ENCODE results near the gene PGLYRP1. TPM values are rescaled to one million over a fixed set of nuclear protein-coding genes. Genes with fewer than 3 reads are reported as not detected.

PGLYRP1 gene
- total RNA-seq, 1 donor from 2014 or later, result not detected

DNA sequence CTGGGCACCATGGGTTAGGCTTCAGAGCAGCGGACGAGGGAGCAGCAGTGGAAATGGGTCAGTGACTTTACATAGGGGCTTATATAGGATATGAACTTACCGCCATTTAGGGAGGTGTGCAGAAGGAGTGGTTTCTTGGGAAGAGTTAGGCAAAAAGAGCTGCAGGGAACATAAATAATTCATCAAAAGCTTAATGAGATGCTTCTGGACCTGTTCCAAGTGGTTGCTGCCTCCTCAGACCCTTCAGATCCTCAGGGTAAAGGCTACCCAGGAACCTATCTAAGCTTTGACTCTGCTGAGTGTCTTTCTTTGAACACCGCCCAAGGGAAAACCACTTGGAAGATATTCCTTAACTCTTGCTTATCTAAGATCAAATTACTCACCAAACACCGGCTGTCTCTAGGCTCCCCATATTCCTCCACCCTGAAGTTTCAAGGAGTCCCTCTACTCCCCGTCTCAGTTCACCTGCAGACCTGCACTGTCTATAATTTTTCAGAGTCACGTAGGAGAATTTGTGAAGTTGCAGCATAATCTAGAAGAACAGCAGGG lies 18.2 kb upstream of the PGLYRP1 start, which contains the start of gene IGFL4:
Gene IGFL4 (minus strand): TSS at position 51 of the 549 bp plus-strand sequence. CDS start 40 bp downstream, at position 11.
- H3K36me3 Mint-ChIP-seq (ENCODE audit: unreplicated experiment), result peaks cover 1% of the 10 kb centered on the region
- no peak within 1 kb of the TSS for H3K27ac Mint-ChIP-seq (ENCODE audit: unreplicated experiment)
- H3K4me3 Mint-ChIP-seq (ENCODE audit: unreplicated experiment), result no peak within 1 kb of the TSS
- no peak for TF ChIP-seq CTCF (IDR thresholded peaks at IDR 0.05)
- no peaks in the 10 kb centered on the region for H3K4me1 Mint-ChIP-seq (ENCODE audit: unreplicated experiment)
- DNase-seq (ENCODE audit: extremely low spot score, unreplicated experiment), result no peak
- H3K9me3 Mint-ChIP-seq (ENCODE audit: unreplicated experiment), result peaks cover 10% of the 10 kb centered on the region
- H3K27me3 Mint-ChIP-seq (ENCODE audit: unreplicated experiment), result peaks cover 46% of the 10 kb centered on the region

GRCh38 chr19:46040125-46040524 lies 17.3 kb upstream of the PGLYRP1 start:
- Mint-ChIP-seq H3K4me3 (ENCODE audit: unreplicated experiment) (no peak overlapping the region), H3K36me3 (ENCODE audit: unreplicated experiment) (peaks cover 1% of the 10 kb centered on the region), H3K4me1 (ENCODE audit: unreplicated experiment) (no peaks in the 10 kb centered on the region), H3K27me3 (ENCODE audit: unreplicated experiment) (peaks cover 44% of the 10 kb centered on the region), H3K27ac (ENCODE audit: unreplicated experiment) (no peak overlapping the region), H3K9me3 (ENCODE audit: unreplicated experiment) (peaks cover 10% of the 10 kb centered on the region)
- DNase-seq (ENCODE audit: extremely low spot score, unreplicated experiment), result no peak
- TF ChIP-seq CTCF (IDR thresholded peaks at IDR 0.05), result no peak

- DNase-seq (ENCODE audit: extremely low spot score, unreplicated experiment), result no peak
- Mint-ChIP-seq H3K36me3 (ENCODE audit: unreplicated experiment) (peaks cover 1% of the 10 kb centered on the region), H3K9me3 (ENCODE audit: unreplicated experiment) (no peaks in the 10 kb centered on the region), H3K4me1 (ENCODE audit: unreplicated experiment) (no peaks in the 10 kb centered on the region), H3K27me3 (ENCODE audit: unreplicated experiment) (peaks cover 27% of the 10 kb centered on the region), H3K4me3 (ENCODE audit: unreplicated experiment) (no peak overlapping the region), H3K27ac (ENCODE audit: unreplicated experiment) (no peak overlapping the region)
- no peak for TF ChIP-seq CTCF (IDR thresholded peaks at IDR 0.05)
These were observed 13.9 kb upstream of the PGLYRP1 start for GRCh38 chr19:46036744-46037128.

DNA sequence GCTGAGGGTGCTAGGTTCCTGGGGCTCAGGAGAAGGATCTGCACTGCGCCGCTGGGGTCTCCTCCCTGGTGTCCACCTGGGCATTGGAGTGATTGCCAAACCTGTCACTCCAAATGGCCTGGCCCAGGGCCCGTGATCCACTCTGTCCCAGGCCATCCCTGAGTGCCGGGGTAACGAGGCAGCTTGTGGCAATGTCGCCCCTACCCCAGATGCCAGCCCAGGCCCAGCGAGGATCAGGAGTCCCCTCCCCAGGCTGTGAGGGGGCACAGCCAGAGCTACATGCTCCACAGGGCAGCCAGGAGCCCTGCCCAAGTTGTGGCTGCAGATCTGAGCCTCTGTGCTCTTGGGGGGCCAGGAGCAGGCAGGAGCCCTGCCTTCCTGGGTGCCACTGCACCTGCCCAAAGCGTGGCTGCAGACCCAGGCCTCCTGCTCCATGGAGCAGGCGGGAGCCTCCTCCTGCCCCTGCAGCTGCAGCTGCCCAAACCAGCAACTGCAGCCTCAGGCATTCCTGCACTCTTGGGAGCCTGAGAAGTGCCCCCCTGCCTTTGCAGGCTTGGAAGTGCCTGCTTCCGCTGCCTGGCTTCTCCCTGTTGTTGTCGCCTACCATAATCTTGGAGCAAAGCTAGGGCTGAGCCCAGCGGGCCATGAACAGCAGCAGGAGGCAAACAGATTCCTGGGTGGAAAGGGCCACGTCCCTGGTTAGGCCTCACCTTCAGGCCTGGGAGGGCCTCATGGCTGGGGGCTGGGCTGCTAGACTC lies 13.3 kb upstream of the PGLYRP1 start:
- Mint-ChIP-seq H3K4me3 (ENCODE audit: unreplicated experiment) (no peak overlapping the region), H3K27me3 (ENCODE audit: unreplicated experiment) (peaks cover 23% of the 10 kb centered on the region)

More for the DNA sequence above, 13.3 kb upstream of the PGLYRP1 start:
- Mint-ChIP-seq H3K27ac (ENCODE audit: unreplicated experiment) (no peak overlapping the region), H3K36me3 (ENCODE audit: unreplicated experiment) (peaks cover 1% of the 10 kb centered on the region), H3K4me1 (ENCODE audit: unreplicated experiment) (no peaks in the 10 kb centered on the region), H3K9me3 (ENCODE audit: unreplicated experiment) (no peaks in the 10 kb centered on the region)
- DNase-seq (ENCODE audit: extremely low spot score, unreplicated experiment), result no peak
- no peak for TF ChIP-seq CTCF (IDR thresholded peaks at IDR 0.05)

All from osteocyte (in vitro differentiated cells).